HFFc6 (cell line): Measurements from ENCODE around the gene TRABD2B. TPM values are rescaled to one million over a fixed set of nuclear protein-coding genes. Genes with fewer than 3 reads are reported as not detected.

Experiments
- DNase-seq: peaks from one replicate; pipeline ENCODE4 v3.0.0-alpha.2; 2018
- H3K27ac Mint-ChIP-seq: 2 replicates; pipeline ENCODE4 v1.8.0; 2020; ENCODE audit warnings: mild to moderate bottlenecking, mixed read lengths
- H3K27me3 Mint-ChIP-seq: 2 replicates; pipeline ENCODE4 v1.8.0; 2021; ENCODE audit warnings: mild to moderate bottlenecking, moderate library complexity, mixed read lengths; ENCODE audit not compliant: insufficient read depth
- H3K36me3 Mint-ChIP-seq: 2 replicates; pipeline ENCODE4 v1.8.0; 2021; ENCODE audit warnings: low read depth, mixed read lengths
- H3K4me1 Mint-ChIP-seq: 2 replicates; pipeline ENCODE4 v1.8.0; 2020; ENCODE audit warnings: low read depth, mixed read lengths
- H3K4me3 Mint-ChIP-seq: 2 replicates; pipeline ENCODE4 v1.8.0; 2020; ENCODE audit warnings: mild to moderate bottlenecking, moderate library complexity, mixed read lengths
- H3K9me3 Mint-ChIP-seq: 2 replicates; pipeline ENCODE4 v1.8.0; 2020; ENCODE audit warnings: mild to moderate bottlenecking, mixed read lengths
- total RNA-seq, 6 experiments: library from RNA; stranded (reverse); fragmentation: NEBNext Ultra II Directional; extraction: Animal tissue kit (Norgen Biotek cat#: 25700); gene quantifications; 2 replicates in 1 of 6; 3 replicates in 5 of 6; pipeline ENCODE4 v1.2.3, GENCODE V29; 2021
- TF ChIP-seq, protein P1 (sequence below): fragments of 200-600 bp; sonication (generic); IDR thresholded peaks from 2 replicates; pipeline ENCODE4 v1.5.0; 2021; ENCODE audit warnings: antibody characterized with exemption, mild to moderate bottlenecking

The TRABD2B gene
- total RNA-seq, 6 experiments from 2014 or later, result not detected

DNA sequence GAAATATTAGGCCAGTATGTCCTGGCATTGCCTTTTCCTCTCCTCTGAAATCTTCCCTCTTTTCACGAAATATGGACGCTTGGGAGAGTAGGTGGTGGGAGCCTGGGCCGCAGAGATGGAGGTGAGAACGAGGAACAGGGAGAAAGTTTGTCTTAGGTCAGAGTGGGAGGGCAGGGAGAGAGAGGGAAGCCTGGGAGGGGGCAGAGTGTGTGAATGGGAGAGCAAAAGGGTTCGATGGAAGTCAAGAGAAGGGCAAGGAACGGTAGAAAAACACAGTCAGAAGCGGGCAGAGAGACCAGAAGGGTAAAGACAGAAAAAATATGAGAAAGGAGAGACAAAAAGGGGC lies 1.2 kb downstream of the TRABD2B start:
- Mint-ChIP-seq H3K36me3 (no peaks in the 10 kb centered on the region), H3K27me3 (peaks cover 13% of the 10 kb centered on the region), H3K27ac (no peak overlapping the region), H3K9me3 (no peaks in the 10 kb centered on the region), H3K4me3 (peak overlapping the region; percentile 52), H3K4me1 (peaks cover 6% of the 10 kb centered on the region; the same call in 1 of the 2 replicates)
- TF ChIP-seq, protein P1, sequence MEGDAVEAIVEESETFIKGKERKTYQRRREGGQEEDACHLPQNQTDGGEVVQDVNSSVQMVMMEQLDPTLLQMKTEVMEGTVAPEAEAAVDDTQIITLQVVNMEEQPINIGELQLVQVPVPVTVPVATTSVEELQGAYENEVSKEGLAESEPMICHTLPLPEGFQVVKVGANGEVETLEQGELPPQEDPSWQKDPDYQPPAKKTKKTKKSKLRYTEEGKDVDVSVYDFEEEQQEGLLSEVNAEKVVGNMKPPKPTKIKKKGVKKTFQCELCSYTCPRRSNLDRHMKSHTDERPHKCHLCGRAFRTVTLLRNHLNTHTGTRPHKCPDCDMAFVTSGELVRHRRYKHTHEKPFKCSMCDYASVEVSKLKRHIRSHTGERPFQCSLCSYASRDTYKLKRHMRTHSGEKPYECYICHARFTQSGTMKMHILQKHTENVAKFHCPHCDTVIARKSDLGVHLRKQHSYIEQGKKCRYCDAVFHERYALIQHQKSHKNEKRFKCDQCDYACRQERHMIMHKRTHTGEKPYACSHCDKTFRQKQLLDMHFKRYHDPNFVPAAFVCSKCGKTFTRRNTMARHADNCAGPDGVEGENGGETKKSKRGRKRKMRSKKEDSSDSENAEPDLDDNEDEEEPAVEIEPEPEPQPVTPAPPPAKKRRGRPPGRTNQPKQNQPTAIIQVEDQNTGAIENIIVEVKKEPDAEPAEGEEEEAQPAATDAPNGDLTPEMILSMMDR, result no peak
- no peak for DNase-seq

- peaks cover 9% of the 10 kb centered on the region; the same call in 1 of the 2 replicates for H3K4me1 Mint-ChIP-seq
- H3K9me3 Mint-ChIP-seq, result no peaks in the 10 kb centered on the region
- no peak for DNase-seq
- no peaks in the 10 kb centered on the region for H3K36me3 Mint-ChIP-seq
- TF ChIP-seq, protein P1, result no peak
- no peak overlapping the region for H3K27ac Mint-ChIP-seq
- no peak overlapping the region for H3K4me3 Mint-ChIP-seq
- peaks cover 13% of the 10 kb centered on the region for H3K27me3 Mint-ChIP-seq
These were observed 1.7 kb downstream of the TRABD2B start for GRCh38 chr1:47995306-47996050.

- TF ChIP-seq, protein P1, result no peak
- Mint-ChIP-seq H3K27me3 (peaks cover 15% of the 10 kb centered on the region), H3K9me3 (no peaks in the 10 kb centered on the region), H3K36me3 (no peaks in the 10 kb centered on the region), H3K4me3 (no peak overlapping the region), H3K27ac (no peak overlapping the region), H3K4me1 (peaks cover 9% of the 10 kb centered on the region; the same call in 1 of the 2 replicates)
- DNase-seq, result no peak
These were observed 3.1 kb downstream of the TRABD2B start for GRCh38 chr1:47993881-47994625.

- Mint-ChIP-seq H3K27me3 (peaks cover 15% of the 10 kb centered on the region), H3K4me1 (peaks cover 9% of the 10 kb centered on the region; the same call in 1 of the 2 replicates), H3K9me3 (no peaks in the 10 kb centered on the region), H3K4me3 (no peak overlapping the region), H3K36me3 (no peaks in the 10 kb centered on the region), H3K27ac (no peak overlapping the region)
- no peak for DNase-seq
- TF ChIP-seq, protein P1, result no peak
These were observed 3.8 kb downstream of the TRABD2B start for GRCh38 chr1:47993416-47993740.

GRCh38 chr1:47992720-47993415 lies 4.3 kb downstream of the TRABD2B start:
- TF ChIP-seq, protein P1, result no peak
- no peaks in the 10 kb centered on the region for H3K9me3 Mint-ChIP-seq
- H3K27me3 Mint-ChIP-seq, result peaks cover 14% of the 10 kb centered on the region
- H3K4me1 Mint-ChIP-seq, result peaks cover 9% of the 10 kb centered on the region; the same call in 1 of the 2 replicates
- no peak for DNase-seq
- no peak overlapping the region for H3K27ac Mint-ChIP-seq
- H3K36me3 Mint-ChIP-seq, result no peaks in the 10 kb centered on the region
- no peak overlapping the region for H3K4me3 Mint-ChIP-seq
